Measurements from ENCODE around the gene HSPBP1. TPM values are rescaled to one million over a fixed set of nuclear protein-coding genes. Genes with fewer than 3 reads are reported as not detected.
"Not testable (repeated sequence)": the region's sequence is repeated elsewhere in the genome, so short reads cannot be mapped to it uniquely, and the experiment has no call there.

Gene HSPBP1
- total RNA-seq = 28.6 TPM
- long read RNA-seq, transcript HSPBP1-202 (8 exons, 1,572 nt) = major isoform, 58 of 85 reads
- long read RNA-seq, transcript HSPBP1-206 (7 exons, 1,449 nt) = minor isoform, 5 of 85 reads
- long read RNA-seq, partial matches to known transcripts = 5 of 85 reads
- long read RNA-seq, other reads (novel, unspliced or antisense) = 17 of 85 reads

GRCh38 chr19:55279770-55280643 lies at the start of gene HSPBP1:
HSPBP1 (minus strand) TSS chr19:55280110; CDS start chr19:55279608, 502 bp downstream.
- peak; percentile 93 for ATAC-seq
- peak; percentile 91 for DNase-seq
- intact Hi-C loops (cut with micrococcal nuclease) = no loop called here

GRCh38 chr19:55328774-55329318 lies 48.9 kb upstream of the HSPBP1 start:
- DNase-seq; ATAC-seq; intact Hi-C loops (cut with micrococcal nuclease): not testable (repeated sequence)

- DNase-seq (no peak), ATAC-seq (peak; percentile 26)
- intact Hi-C loops (cut with micrococcal nuclease) = no loop called here
Measured at GRCh38 chr19:55325172-55325571, 45.3 kb upstream of the HSPBP1 start, which contains the start of gene TMEM150B. TMEM150B (minus strand) TSS chr19:55325341; CDS start chr19:55321036, 4,305 bp downstream.

GRCh38 chr19:55324662-55325061 lies 44.8 kb upstream of the HSPBP1 start:
- ATAC-seq (no peak), DNase-seq (no peak)
- intact Hi-C loops (cut with micrococcal nuclease) = no loop called here

GRCh38 chr19:55322204-55322885 lies 42.4 kb upstream of the HSPBP1 start:
- intact Hi-C loops (cut with micrococcal nuclease) = no loop called here
- no peak for ATAC-seq
- DNase-seq = no peak

- DNase-seq (no peak), ATAC-seq (no peak)
- intact Hi-C loops (cut with micrococcal nuclease) = no loop called here
Measured at GRCh38 chr19:55321466-55322137, 41.7 kb upstream of the HSPBP1 start.

GRCh38 chr19:55320844-55321419 lies 41.0 kb upstream of the HSPBP1 start:
- intact Hi-C loops (cut with micrococcal nuclease) = no loop called here
- DNase-seq (no peak), ATAC-seq (no peak)

GRCh38 chr19:55319785-55320184 lies 39.9 kb upstream of the HSPBP1 start:
- intact Hi-C loops (cut with micrococcal nuclease) = no loop called here

GRCh38 chr19:55316646-55317045 lies 36.7 kb upstream of the HSPBP1 start:
- no peak for ATAC-seq
- intact Hi-C loops (cut with micrococcal nuclease) = no loop called here

More at GRCh38 chr19:55319785-55320184, 39.9 kb upstream of the HSPBP1 start:
- ATAC-seq = peak; percentile 65
- DNase-seq = peak; percentile 60

GRCh38 chr19:55315956-55316525 lies 36.1 kb upstream of the HSPBP1 start:
- intact Hi-C loops (cut with micrococcal nuclease) = no loop called here
- no peak for DNase-seq
- ATAC-seq = no peak

More at GRCh38 chr19:55316646-55317045, 36.7 kb upstream of the HSPBP1 start:
- no peak for DNase-seq

GRCh38 chr19:55314396-55314795 lies 34.5 kb upstream of the HSPBP1 start:
- ATAC-seq (no peak), DNase-seq (no peak)
- intact Hi-C loops (cut with micrococcal nuclease) = no loop called here

GRCh38 chr19:55312621-55313512 lies 33.0 kb upstream of the HSPBP1 start:
- DNase-seq = no peak
- ATAC-seq = no peak
- intact Hi-C loops (cut with micrococcal nuclease) = no loop called here

GRCh38 chr19:55311797-55312196 lies 31.9 kb upstream of the HSPBP1 start:
- no peak for DNase-seq
- intact Hi-C loops (cut with micrococcal nuclease) = no loop called here
- ATAC-seq = no peak

- DNase-seq (no peak), ATAC-seq (no peak)
- intact Hi-C loops (cut with micrococcal nuclease) = no loop called here
Measured at GRCh38 chr19:55311397-55311796, 31.5 kb upstream of the HSPBP1 start.

GRCh38 chr19:55310498-55310897 lies 30.6 kb upstream of the HSPBP1 start:
- ATAC-seq (no peak), DNase-seq (no peak)
- intact Hi-C loops (cut with micrococcal nuclease) = no loop called here

GRCh38 chr19:55309448-55309847 lies 29.5 kb upstream of the HSPBP1 start:
- ATAC-seq (no peak), DNase-seq (no peak)
- intact Hi-C loops (cut with micrococcal nuclease) = no loop called here

GRCh38 chr19:55308281-55308680 lies 28.4 kb upstream of the HSPBP1 start:
- intact Hi-C loops (cut with micrococcal nuclease) = no loop called here
- DNase-seq = no peak
- no peak for ATAC-seq
